Hepatocyte (in vitro differentiated cells): ENCODE data around the gene LRBA. TPM values are rescaled to one million over a fixed set of nuclear protein-coding genes. Genes with fewer than 3 reads are reported as not detected.
"Not testable (repeated sequence)": the region's sequence is repeated elsewhere in the genome, so short reads cannot be mapped to it uniquely, and the experiment has no call there.

ENCODE experiments used
- DNase-seq: peaks from one replicate; pipeline ENCODE4 v3.0.0-alpha.2; 2016; ENCODE audit warnings: low spot score
- H2AFZ ChIP-seq: fragments of 200-600 bp; sonication (generic); 2 replicates; pipeline ENCODE4 v1.6.0; 2016; ENCODE audit warnings: antibody characterized with exemption, mild to moderate bottlenecking
- H3K27ac ChIP-seq: fragments of 200-600 bp; sonication (generic); 2 replicates; pipeline ENCODE4 v1.5.1; 2016; ENCODE audit warnings: mild to moderate bottlenecking
- H3K27me3 ChIP-seq: fragments of 200-600 bp; sonication (generic); 2 replicates; pipeline ENCODE4 v1.6.1; 2016
- H3K36me3 ChIP-seq: fragments of 200-600 bp; sonication (generic); replicated peaks from 2 replicates; pipeline ENCODE4 v1.5.1; 2016; ENCODE audit warnings: low read depth; ENCODE audit not compliant: insufficient read depth
- H3K4me1 ChIP-seq: fragments of 200-600 bp; sonication (generic); 2 replicates; pipeline ENCODE4 v1.5.1; 2016; ENCODE audit warnings: mild to moderate bottlenecking, moderate library complexity; ENCODE audit not compliant: insufficient read depth
- H3K4me2 ChIP-seq: fragments of 200-600 bp; sonication (generic); 2 replicates; pipeline ENCODE4 v1.6.0; 2016
- H3K4me3 ChIP-seq: fragments of 200-600 bp; sonication (generic); 2 replicates; pipeline ENCODE4 v1.5.1; 2016; ENCODE audit warnings: mild to moderate bottlenecking
- H3K79me2 ChIP-seq: fragments of 200-600 bp; sonication (generic); 2 replicates; pipeline ENCODE4 v1.6.0; 2017; ENCODE audit warnings: mild to moderate bottlenecking
- H3K9me2 ChIP-seq: fragments of 200-600 bp; sonication (generic); replicated peaks from 2 replicates; pipeline ENCODE4 v1.6.0; 2017; ENCODE audit warnings: mild to moderate bottlenecking; ENCODE audit not compliant: insufficient read depth
- H3K9me3 ChIP-seq: fragments of 200-600 bp; sonication (generic); 2 replicates; pipeline ENCODE4 v1.5.1; 2016; ENCODE audit warnings: low read depth, mild to moderate bottlenecking
- H4K20me1 ChIP-seq: fragments of 200-600 bp; sonication (generic); 2 replicates; pipeline ENCODE4 v1.6.0; 2016; ENCODE audit warnings: mild to moderate bottlenecking; ENCODE audit not compliant: insufficient read depth, poor library complexity, severe bottlenecking
- CTCF ChIP-seq: fragments of 200-600 bp; sonication (generic); IDR thresholded peaks from 2 replicates; pipeline ENCODE4 v1.5.1; 2016; ENCODE audit warnings: antibody characterized with exemption, mild to moderate bottlenecking; ENCODE audit not compliant: poor library complexity
- EZH2 ChIP-seq: fragments of 200-600 bp; sonication (generic); IDR thresholded peaks from 2 replicates; pipeline ENCODE4 v1.6.1; 2016; ENCODE audit warnings: antibody characterized with exemption, mild to moderate bottlenecking, borderline replicate concordance
- EZH2phosphoT487 ChIP-seq: fragments of 200-600 bp; sonication (generic); IDR thresholded peaks from one replicate; pipeline ENCODE4 v1.6.1; 2018; ENCODE audit warnings: antibody characterized with exemption, mild to moderate bottlenecking, low read depth, moderate library complexity; ENCODE audit not compliant: unreplicated experiment, severe bottlenecking
- WGBS: methylation state at CpG from one replicate; pipeline ENCODE4 v1.1.6; 2016; ENCODE audit warnings: low lambda C conversion rate; ENCODE audit errors: missing lambda C conversion rate; 5-methylcytosine and 5-hydroxymethylcytosine counted together
- polyA plus RNA-seq: library from polyadenylated mRNA; unstranded; fragments of >200 nt; fragmentation: Nextera tagmentation; extraction: Ambion mirVana; gene quantifications from 2 replicates; pipeline ENCODE4 v1.2.1, GENCODE V29; 2016
- total RNA-seq: library from RNA; depleted of rRNA; stranded (reverse); fragments of >200 nt; gene quantifications from 2 replicates; pipeline ENCODE4 v1.2.3, GENCODE V29; 2014

The LRBA gene
- total and polyA plus RNA-seq, 2 experiments from 2014 or later, result 14.1 to 69.4 TPM

- DNase-seq, result no peak
- H4K20me1 ChIP-seq, result no peaks in the 10 kb centered on the region
- H3K9me3 ChIP-seq, result no peaks in the 10 kb centered on the region
- no peaks in the 10 kb centered on the region for H3K79me2 ChIP-seq
- no peaks in the 10 kb centered on the region for H3K9me2 ChIP-seq
- no peaks in the 10 kb centered on the region for H3K36me3 ChIP-seq
- no peaks in the 10 kb centered on the region for H3K4me1 ChIP-seq
- H3K4me3 ChIP-seq, result no peak overlapping the region
- no peak overlapping the region for H2AFZ ChIP-seq
- no peaks in the 10 kb centered on the region for H3K27me3 ChIP-seq
- TF ChIP-seq EZH2 (no peak), CTCF (no peak), EZH2phosphoT487 (no peak)
- no peak overlapping the region for H3K4me2 ChIP-seq
- H3K27ac ChIP-seq, result no peak overlapping the region
Measured at GRCh38 chr4:150562751-150563150, 452.3 kb downstream of the LRBA start.

GRCh38 chr4:150562250-150562649 lies 452.8 kb downstream of the LRBA start:
- Histone ChIP-seq H3K4me3 (no peak overlapping the region), H3K9me3 (no peaks in the 10 kb centered on the region), H3K27me3 (no peaks in the 10 kb centered on the region), H3K9me2 (no peaks in the 10 kb centered on the region), H3K36me3 (no peaks in the 10 kb centered on the region), H3K27ac (no peak overlapping the region), H3K79me2 (no peaks in the 10 kb centered on the region), H3K4me1 (no peaks in the 10 kb centered on the region), H2AFZ (no peak overlapping the region), H4K20me1 (no peaks in the 10 kb centered on the region), H3K4me2 (no peak overlapping the region)
- DNase-seq, result no peak
- WGBS, result 97% methylated on average over 2 of the region's 2 CpGs
- TF ChIP-seq EZH2, result no peak
- TF ChIP-seq CTCF, result no peak
- no peak for TF ChIP-seq EZH2phosphoT487

GRCh38 chr4:150561143-150561737 lies 453.8 kb downstream of the LRBA start:
- Histone ChIP-seq H3K4me1 (no peaks in the 10 kb centered on the region), H3K4me2 (no peak overlapping the region), H3K27ac (no peak overlapping the region), H3K79me2 (no peaks in the 10 kb centered on the region), H2AFZ (no peak overlapping the region), H3K4me3 (no peak overlapping the region), H3K9me2 (no peaks in the 10 kb centered on the region), H3K36me3 (no peaks in the 10 kb centered on the region), H4K20me1 (no peaks in the 10 kb centered on the region), H3K27me3 (no peaks in the 10 kb centered on the region), H3K9me3 (no peaks in the 10 kb centered on the region)
- 97% methylated on average over 2 of the region's 2 CpGs for WGBS
- TF ChIP-seq EZH2, result no peak
- no peak for TF ChIP-seq CTCF
- no peak for TF ChIP-seq EZH2phosphoT487
- DNase-seq, result no peak

- not testable (repeated sequence) for H4K20me1 ChIP-seq, H3K79me2 ChIP-seq, H3K9me3 ChIP-seq, H3K27ac ChIP-seq, H3K9me2 ChIP-seq, H3K4me3 ChIP-seq, H3K4me2 ChIP-seq, DNase-seq, H3K4me1 ChIP-seq, H3K27me3 ChIP-seq, H2AFZ ChIP-seq, H3K36me3 ChIP-seq
- 100% methylated on average over 3 of the region's 3 CpGs for WGBS
Measured at GRCh38 chr4:150557811-150558210, 457.3 kb downstream of the LRBA start.
